GM23338 (cell line): Measurements from ENCODE around the gene SPRR2A.

ENCODE experiments used
- CTCF ChIP-seq, 2 experiments: fragments of 200-600 bp in 1 of 2; sonication (generic) in 1 of 2; conservative IDR thresholded peaks; 2 replicates each; pipeline versions ENCODE4 v1.5.1 to v1.6.1; 2016 to 2017; ENCODE audit warnings: antibody characterized with exemption in 2 of 2, low read depth in 2 of 2, mild to moderate bottlenecking in 2 of 2, moderate library complexity in 1 of 2
- ETS1 ChIP-seq: IDR thresholded peaks from 2 replicates; pipeline ENCODE4 v1.6.1; 2016; ENCODE audit warnings: antibody characterized with exemption
- EZH2phosphoT487 ChIP-seq: fragments of 200-600 bp; sonication (generic); IDR thresholded peaks from one replicate; pipeline ENCODE4 v1.8.1; 2018; ENCODE audit warnings: antibody characterized with exemption; ENCODE audit not compliant: unreplicated experiment
- POLR2AphosphoS5 ChIP-seq: IDR thresholded peaks from 2 replicates; pipeline ENCODE4 v1.6.1; 2016; ENCODE audit warnings: antibody characterized with exemption, low read depth

- no peak for TF ChIP-seq CTCF (conservative IDR thresholded peaks at IDR 0.05; ENCODE audit: low read depth in 2 of 2)
- TF ChIP-seq EZH2phosphoT487 = no peak
- TF ChIP-seq ETS1 = no peak
- TF ChIP-seq POLR2AphosphoS5 = no peak
These were observed 38.5 kb upstream of the SPRR2A start for GRCh38 chr1:153095764-153096163.
